Endothelial cell of umbilical vein (primary cell): ENCODE results near the gene GADL1. TPM values are rescaled to one million over a fixed set of nuclear protein-coding genes. Genes with fewer than 3 reads are reported as not detected.

Source experiments
- BruUV-seq: library from RNA; stranded (reverse); fragments of 400-500 nt; replicated peaks from 2 replicates; lab custom pipeline; 2021; lab: Mats Ljungman, UMichigan
- CTCF ChIA-PET: fragments of 300-600, 350-600 bp; sonication (Branson Sonifier 250); formaldehyde crosslinking; loops from one replicate; lab custom pipeline; 2021; ENCODE audit warnings: antibody characterized with exemption, inconsistent platforms; lab: Charles Lee
- POLR2A ChIA-PET: fragments of 300-600, 350-600 bp; sonication (Branson Sonifier 250); formaldehyde crosslinking; loops from one replicate; lab custom pipeline; 2021; ENCODE audit warnings: antibody characterized with exemption, inconsistent platforms; lab: Charles Lee
- DNase-seq: peaks from one replicate; pipeline ENCODE4 v3.0.0-alpha.2; 2011; ENCODE audit warnings: low read depth, low spot score
- FAIRE-seq: peaks from 2 replicates; lab custom pipeline; 2011; peaks lifted over from hg19 to GRCh38; lab: Jason Lieb, UNC
- H2AFZ ChIP-seq: 2 replicates; pipeline ENCODE4 v1.6.0; 2012; ENCODE audit warnings: low read depth, low read length, control low read depth, inconsistent platforms
- H3K27ac ChIP-seq: 2 replicates; pipeline ENCODE4 v1.5.1; 2011; ENCODE audit warnings: low read depth, mild to moderate bottlenecking, control low read depth, low read length, moderate library complexity; ENCODE audit not compliant: insufficient read depth
- H3K27me3 ChIP-seq, 2 experiments: 2 replicates each; pipeline versions ENCODE4 v1.6.0 to v1.6.1; 2011; ENCODE audit warnings: low read length in 2 of 2, mixed read lengths in 1 of 2; ENCODE audit not compliant: control insufficient read depth in 2 of 2, insufficient read depth in 2 of 2
- H3K36me3 ChIP-seq, 2 experiments: 2 replicates in 1 of 2; 3 replicates in 1 of 2; pipeline ENCODE4 v1.5.1; 2011; ENCODE audit warnings: low read length in 2 of 2, mild to moderate bottlenecking in 1 of 2, moderate library complexity in 1 of 2; ENCODE audit not compliant: control insufficient read depth in 2 of 2, insufficient read depth in 2 of 2; ENCODE audit errors: extremely low read depth in 1 of 2
- H3K4me1 ChIP-seq: 3 replicates; pipeline ENCODE4 v1.5.1; 2011; ENCODE audit warnings: mild to moderate bottlenecking, low read length; ENCODE audit not compliant: control insufficient read depth, insufficient read depth; ENCODE audit errors: extremely low read depth
- H3K4me2 ChIP-seq: 2 replicates; pipeline ENCODE4 v1.6.1; 2011; ENCODE audit warnings: low read length, control low read depth, mixed read lengths; ENCODE audit not compliant: insufficient read depth
- H3K4me3 ChIP-seq, 3 experiments: fragments of 200-600 bp in 1 of 3; sonication (generic), shearing (Covaris generic) in 1 of 3; replicated peaks in 1 of 3; 2 replicates each; pipeline ENCODE4 v1.5.1; 2011 to 2016; ENCODE audit warnings: control low read depth in 3 of 3, low read length in 3 of 3, mild to moderate bottlenecking in 2 of 3, inconsistent platforms in 1 of 3, low read depth in 1 of 3, moderate library complexity in 1 of 3; ENCODE audit not compliant: insufficient read depth in 1 of 3
- H3K79me2 ChIP-seq: 2 replicates; pipeline ENCODE4 v1.6.0; 2012; ENCODE audit warnings: low read length, inconsistent platforms; ENCODE audit not compliant: control insufficient read depth, insufficient read depth
- H3K9ac ChIP-seq: replicated peaks from 2 replicates; pipeline ENCODE3; 2011; ENCODE audit warnings: low read length, control low read depth; ENCODE audit not compliant: insufficient read depth; ENCODE audit errors: extremely low read depth
- H3K9me1 ChIP-seq: replicated peaks from 3 replicates; pipeline ENCODE4 v1.6.0; 2011; ENCODE audit warnings: mild to moderate bottlenecking, low read length; ENCODE audit not compliant: control insufficient read depth, insufficient read depth; ENCODE audit errors: extremely low read depth
- H3K9me3 ChIP-seq: replicated peaks from 2 replicates; pipeline ENCODE4 v1.5.1; 2012; ENCODE audit warnings: low read length, inconsistent platforms; ENCODE audit not compliant: control insufficient read depth, insufficient read depth
- H4K20me1 ChIP-seq: replicated peaks from 2 replicates; pipeline ENCODE3; 2011; ENCODE audit warnings: mild to moderate bottlenecking, low read length; ENCODE audit not compliant: control insufficient read depth, insufficient read depth; ENCODE audit errors: extremely low read depth
- EZH2 ChIP-seq: IDR thresholded peaks from 2 replicates; pipeline ENCODE4 v1.6.1; 2012; ENCODE audit warnings: borderline replicate concordance, low read depth, mild to moderate bottlenecking, moderate library complexity, low read length, inconsistent platforms; ENCODE audit not compliant: severe bottlenecking
- FOS ChIP-seq: IDR thresholded peaks from 2 replicates; pipeline ENCODE4 v1.6.1; 2011; ENCODE audit warnings: mild to moderate bottlenecking, low read length, moderate library complexity, borderline replicate concordance; ENCODE audit not compliant: insufficient read depth
- GATA2 ChIP-seq: IDR thresholded peaks from 2 replicates; pipeline ENCODE4 v1.7.0; 2011; ENCODE audit warnings: low read depth, mild to moderate bottlenecking, moderate library complexity, mixed read lengths, low read length; ENCODE audit not compliant: insufficient read length, insufficient read depth
- JUN ChIP-seq: IDR thresholded peaks from 2 replicates; pipeline ENCODE4 v1.6.1; 2011; ENCODE audit warnings: borderline replicate concordance, low read depth; ENCODE audit not compliant: insufficient read length, insufficient read depth
- MYC ChIP-seq: IDR thresholded peaks from one replicate; pipeline ENCODE4 v1.6.1; 2011; ENCODE audit warnings: mild to moderate bottlenecking, low read depth, low read length
- POLR2A ChIP-seq: IDR thresholded peaks from 2 replicates; pipeline ENCODE4 v1.6.1; 2012; ENCODE audit warnings: low read depth, mild to moderate bottlenecking, control low read depth, low read length
- POLR2AphosphoS5 ChIP-seq: IDR thresholded peaks from 2 replicates; pipeline ENCODE4 v1.6.1; 2012; ENCODE audit warnings: low read depth, mild to moderate bottlenecking, control low read depth, low read length, moderate library complexity; ENCODE audit not compliant: insufficient read depth
- dilution Hi-C: fragments of 300-500 bp; cut with MboI; formaldehyde crosslinking; loops from one replicate; pipeline ENCODE4 v1.15.0; 2019; ENCODE audit warnings: low sequenced_read_pairs; ENCODE audit not compliant: extremely low pct_ligation_motif_present
- intact Hi-C: fragments of 100-400 bp; cut with micrococcal nuclease; formaldehyde crosslinking; loops from one replicate; pipeline ENCODE4 v1.10.0; 2022
- polyA plus RNA-seq, 4 experiments: library from polyadenylated mRNA; depleted of rRNA in 3 of 4; stranded (reverse) in 3 of 4; unstranded in 1 of 4; fragments of >200 nt; gene quantifications; 2 replicates each; pipeline versions ENCODE4 v1.2.1 to v1.2.3, GENCODE V29; 2011 to 2012; ENCODE audit warnings: missing spikeins in 1 of 4
- total RNA-seq: library from RNA; stranded (reverse); gene quantifications from 2 replicates; pipeline ENCODE4 v1.2.3, GENCODE V29; 2021
- TF ChIP-seq, protein P1 (sequence below): IDR thresholded peaks from 2 replicates; pipeline ENCODE4 v1.6.1; 2011; ENCODE audit not compliant: insufficient read depth, insufficient read length
- TF ChIP-seq, protein P2 (sequence below), 2 donors: IDR thresholded peaks; 1 replicate in 1 of 2; 2 replicates in 1 of 2; pipeline ENCODE4 v1.5.1; 2011; ENCODE audit warnings: low read length in 2 of 2, mild to moderate bottlenecking in 2 of 2, moderate library complexity in 2 of 2, control low read depth in 1 of 2, inconsistent platforms in 1 of 2, low read depth in 1 of 2; ENCODE audit not compliant: insufficient read depth in 1 of 2; ENCODE audit errors: extremely low read depth in 1 of 2

Gene GADL1
- total and polyA plus RNA-seq, 2 donors (not counting 3 experiments of a cell fraction or from before 2014, with no cell fraction given): not detected

DNA sequence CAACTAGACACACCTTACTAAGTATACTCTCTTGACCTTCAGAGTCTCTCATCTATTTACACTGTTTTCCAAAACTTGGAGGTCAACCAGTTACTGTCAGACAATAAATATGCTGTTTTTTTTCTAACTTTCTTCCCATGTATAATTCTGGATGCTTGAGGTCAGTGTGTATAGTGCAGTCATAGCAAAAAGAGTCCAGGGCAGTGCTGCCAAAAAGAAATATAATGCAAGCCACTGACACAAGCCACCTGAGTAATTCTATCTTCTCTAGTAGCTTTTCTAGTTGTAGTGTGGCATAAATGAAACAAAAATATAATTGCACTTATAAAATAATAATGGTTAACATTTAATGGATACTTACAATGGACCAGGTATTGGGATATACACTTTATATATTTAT, 21.6 kb downstream of the GADL1 start:
- TF ChIP-seq FOS (no peak), MYC (no peak), GATA2 (no peak), JUN (no peak), POLR2A (no peak), EZH2 (no peak), POLR2AphosphoS5 (no peak)
- TF ChIP-seq, protein P1, sequence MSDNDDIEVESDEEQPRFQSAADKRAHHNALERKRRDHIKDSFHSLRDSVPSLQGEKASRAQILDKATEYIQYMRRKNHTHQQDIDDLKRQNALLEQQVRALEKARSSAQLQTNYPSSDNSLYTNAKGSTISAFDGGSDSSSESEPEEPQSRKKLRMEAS: no peak
- TF ChIP-seq, protein P2, sequence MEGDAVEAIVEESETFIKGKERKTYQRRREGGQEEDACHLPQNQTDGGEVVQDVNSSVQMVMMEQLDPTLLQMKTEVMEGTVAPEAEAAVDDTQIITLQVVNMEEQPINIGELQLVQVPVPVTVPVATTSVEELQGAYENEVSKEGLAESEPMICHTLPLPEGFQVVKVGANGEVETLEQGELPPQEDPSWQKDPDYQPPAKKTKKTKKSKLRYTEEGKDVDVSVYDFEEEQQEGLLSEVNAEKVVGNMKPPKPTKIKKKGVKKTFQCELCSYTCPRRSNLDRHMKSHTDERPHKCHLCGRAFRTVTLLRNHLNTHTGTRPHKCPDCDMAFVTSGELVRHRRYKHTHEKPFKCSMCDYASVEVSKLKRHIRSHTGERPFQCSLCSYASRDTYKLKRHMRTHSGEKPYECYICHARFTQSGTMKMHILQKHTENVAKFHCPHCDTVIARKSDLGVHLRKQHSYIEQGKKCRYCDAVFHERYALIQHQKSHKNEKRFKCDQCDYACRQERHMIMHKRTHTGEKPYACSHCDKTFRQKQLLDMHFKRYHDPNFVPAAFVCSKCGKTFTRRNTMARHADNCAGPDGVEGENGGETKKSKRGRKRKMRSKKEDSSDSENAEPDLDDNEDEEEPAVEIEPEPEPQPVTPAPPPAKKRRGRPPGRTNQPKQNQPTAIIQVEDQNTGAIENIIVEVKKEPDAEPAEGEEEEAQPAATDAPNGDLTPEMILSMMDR (IDR thresholded peaks at IDR 0.05; ENCODE audit: extremely low read depth in 1 of 2, insufficient read depth in 1 of 2, low read depth in 1 of 2, low read length in 2 of 2): no peak
- CTCF ChIA-PET: no interaction called here
- DNase-seq: no peak
- dilution Hi-C loops: no loop called here
- peaks cover 10 to 18% of the 10 kb centered on the region in 2 experiments for H3K27me3 ChIP-seq
- no peak overlapping the region for H2AFZ ChIP-seq
- H3K79me2 ChIP-seq: no peaks in the 10 kb centered on the region
- H3K9me1 ChIP-seq: no peaks in the 10 kb centered on the region
- no peak for FAIRE-seq
- H3K4me2 ChIP-seq: no peak overlapping the region
- no peaks in the 10 kb centered on the region for H3K4me1 ChIP-seq
- no peak overlapping the region for H3K4me3 ChIP-seq
- H3K36me3 ChIP-seq: no peaks in the 10 kb centered on the region
- POLR2A ChIA-PET: no interaction called here
- no TSS peak for BruUV-seq
- no peaks in the 10 kb centered on the region for H3K9me3 ChIP-seq
- no peaks in the 10 kb centered on the region for H4K20me1 ChIP-seq
- intact Hi-C loops: no loop called here
- no peak overlapping the region for H3K9ac ChIP-seq
- no peak overlapping the region for H3K27ac ChIP-seq
